Stimulated activated effector memory CD8-positive, alpha-beta T cell treated with anti-CD3 and anti-CD28 coated beads, Interleukin-12 subunit alpha, Interleukin-12 subunit beta, amount 100 ng/mL, for 72 hours (primary cell): Measurements from ENCODE around the gene IPPK.
"Not testable (repeated sequence)": the region's sequence is repeated elsewhere in the genome, so short reads cannot be mapped to it uniquely, and the experiment has no call there.

Experiments
- ATAC-seq: fragments of 150-1000 bp; cut with Tn5 transposase; 2 replicates; pipeline ENCODE4 v1.10.0; 2021
- DNase-seq, 2 donors: peaks; one replicate each; pipeline ENCODE4 v3.0.0; 2021 to 2022; ENCODE audit warnings: low spot score in 2 of 2
- H3K27ac Mint-ChIP-seq: one replicate; pipeline ENCODE4 v1.8.0; 2022; ENCODE audit warnings: mild to moderate bottlenecking, mixed read lengths
- H3K36me3 Mint-ChIP-seq: one replicate; pipeline ENCODE4 v1.8.0; 2022; ENCODE audit warnings: mild to moderate bottlenecking, mixed read lengths
- H3K4me1 Mint-ChIP-seq: one replicate; pipeline ENCODE4 v1.8.0; 2022; ENCODE audit warnings: mixed read lengths
- H3K4me3 Mint-ChIP-seq: one replicate; pipeline ENCODE4 v1.8.0; 2022; ENCODE audit warnings: mild to moderate bottlenecking, mixed read lengths
- H3K9me3 Mint-ChIP-seq: one replicate; pipeline ENCODE4 v1.8.0; 2022; ENCODE audit warnings: mixed read lengths

IPPK gene

GRCh38 chr9:92610470-92611420 is 59.2 kb downstream of the IPPK start:
- Mint-ChIP-seq H3K36me3 (peaks cover 52% of the 10 kb centered on the region), H3K9me3 (no peaks in the 10 kb centered on the region), H3K27ac (peak overlapping the region; percentile 69), H3K4me3 (no peak overlapping the region), H3K4me1 (no peaks in the 10 kb centered on the region)
- DNase-seq (no peak), ATAC-seq (no peak)

DNA sequence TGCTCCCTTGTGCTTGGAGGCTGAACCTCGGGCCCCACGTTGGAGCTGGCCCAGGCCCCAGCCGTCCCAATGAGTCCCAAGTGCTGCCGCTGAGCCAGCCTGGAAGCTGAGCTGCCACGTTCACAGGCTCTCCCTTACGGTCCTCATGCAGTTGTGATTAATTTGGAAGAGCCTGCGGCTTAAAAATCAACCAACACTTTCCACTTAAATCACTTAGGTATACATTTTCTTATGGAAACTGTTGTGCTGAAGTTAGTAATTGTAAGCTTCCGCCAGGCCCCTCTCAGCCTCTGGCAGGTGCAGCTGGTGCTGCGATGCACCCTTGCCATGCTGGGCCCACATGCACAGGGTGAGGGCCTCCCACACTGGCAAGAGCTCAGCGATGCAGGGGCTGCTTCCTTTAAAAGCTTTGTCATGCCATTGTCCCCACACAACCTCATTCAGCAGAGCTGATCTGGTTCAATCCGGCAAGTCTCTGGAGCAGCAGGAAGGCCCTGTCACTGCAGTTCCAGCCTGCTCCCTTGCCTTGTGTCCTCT is 61.0 kb downstream of the IPPK start:
- no peak overlapping the region for H3K27ac Mint-ChIP-seq
- H3K4me1 Mint-ChIP-seq: no peaks in the 10 kb centered on the region
- peaks cover 4% of the 10 kb centered on the region for H3K9me3 Mint-ChIP-seq
- no peak for ATAC-seq
- H3K36me3 Mint-ChIP-seq: peaks cover 34% of the 10 kb centered on the region
- no peak for DNase-seq
- no peak overlapping the region for H3K4me3 Mint-ChIP-seq

DNA sequence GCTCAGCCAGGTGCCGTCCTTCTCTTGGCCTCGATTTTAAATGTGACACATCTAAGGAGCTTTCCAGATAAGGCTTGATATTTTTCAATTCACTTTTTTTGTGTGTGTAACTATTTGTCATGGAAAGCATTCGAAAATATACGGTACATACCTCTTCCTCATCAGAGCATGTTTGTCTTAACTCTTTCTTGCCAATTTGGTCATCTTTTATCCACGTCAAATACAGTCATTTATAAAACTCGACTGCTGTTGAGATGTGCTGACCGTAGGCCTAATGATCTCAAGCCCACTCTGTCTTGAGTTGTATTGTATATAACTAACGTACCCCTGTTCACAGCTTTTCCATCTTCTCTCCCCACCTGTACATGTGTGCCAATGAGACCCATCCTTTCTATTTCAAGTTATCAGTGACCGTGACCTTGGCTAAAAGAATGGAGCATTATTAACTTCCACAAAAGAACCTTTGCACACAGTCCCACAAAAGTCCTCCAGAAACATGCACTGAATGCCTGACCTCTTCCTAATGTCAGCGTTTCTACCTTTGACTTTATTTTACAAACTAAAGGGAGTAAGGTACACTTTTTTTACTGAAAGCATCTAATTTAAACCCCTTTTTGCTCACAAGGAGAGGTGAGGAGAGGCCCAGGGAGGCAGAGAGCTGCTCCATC is 61.6 kb downstream of the IPPK start:
- ATAC-seq (no peak), DNase-seq (no peak)
- H3K4me3 Mint-ChIP-seq: no peak overlapping the region
- H3K27ac Mint-ChIP-seq: no peak overlapping the region
- H3K4me1 Mint-ChIP-seq: no peaks in the 10 kb centered on the region
- H3K9me3 Mint-ChIP-seq: peaks cover 10% of the 10 kb centered on the region
- H3K36me3 Mint-ChIP-seq: peaks cover 28% of the 10 kb centered on the region

GRCh38 chr9:92607773-92608172 is 62.2 kb downstream of the IPPK start:
- Mint-ChIP-seq H3K36me3 (peaks cover 23% of the 10 kb centered on the region), H3K9me3 (peaks cover 10% of the 10 kb centered on the region), H3K27ac (no peak overlapping the region), H3K4me3 (no peak overlapping the region), H3K4me1 (no peaks in the 10 kb centered on the region)
- ATAC-seq: no peak
- DNase-seq: no peak

GRCh38 chr9:92607088-92607487 is 62.8 kb downstream of the IPPK start:
- Mint-ChIP-seq H3K27ac (no peak overlapping the region), H3K4me1 (no peaks in the 10 kb centered on the region), H3K4me3 (no peak overlapping the region), H3K36me3 (peaks cover 16% of the 10 kb centered on the region), H3K9me3 (peaks cover 10% of the 10 kb centered on the region)
- DNase-seq (no peak), ATAC-seq (no peak)

- no peaks in the 10 kb centered on the region for H3K36me3 Mint-ChIP-seq
- H3K9me3 Mint-ChIP-seq: peaks cover 10% of the 10 kb centered on the region
- no peaks in the 10 kb centered on the region for H3K4me1 Mint-ChIP-seq
- DNase-seq (no peak), ATAC-seq (no peak)
- no peak overlapping the region for H3K27ac Mint-ChIP-seq
- H3K4me3 Mint-ChIP-seq: no peak overlapping the region
Measured at GRCh38 chr9:92605224-92605623, 64.7 kb downstream of the IPPK start.

GRCh38 chr9:92603990-92604389 is 65.9 kb downstream of the IPPK start:
- ATAC-seq: no peak
- Mint-ChIP-seq H3K4me3 (no peak overlapping the region), H3K36me3 (no peaks in the 10 kb centered on the region), H3K4me1 (no peaks in the 10 kb centered on the region), H3K9me3 (peaks cover 10% of the 10 kb centered on the region), H3K27ac (no peak overlapping the region)
- DNase-seq: no peak

DNA sequence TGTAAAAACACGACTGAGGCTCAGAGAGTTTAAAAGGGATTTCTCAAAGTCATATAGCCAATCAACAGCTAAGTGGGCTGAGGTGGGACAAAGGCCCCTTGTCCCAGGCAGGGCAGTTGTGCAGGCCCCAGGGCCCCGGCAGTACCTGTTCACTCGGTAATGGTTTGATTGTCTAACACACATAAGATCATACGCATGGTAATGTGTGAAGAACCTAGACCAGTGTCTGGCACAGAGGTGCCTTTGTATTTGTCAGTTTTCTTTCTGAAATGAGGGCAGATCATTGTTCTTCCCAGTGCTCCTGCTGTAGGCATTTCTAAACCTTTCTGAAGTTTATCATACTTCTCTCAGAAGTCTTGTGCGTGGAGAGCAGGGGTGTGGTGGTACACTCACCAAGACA is 66.8 kb downstream of the IPPK start:
- H3K9me3 Mint-ChIP-seq: peaks cover 10% of the 10 kb centered on the region
- no peaks in the 10 kb centered on the region for H3K4me1 Mint-ChIP-seq
- H3K36me3 Mint-ChIP-seq: no peaks in the 10 kb centered on the region
- DNase-seq: no peak
- no peak for ATAC-seq
- H3K4me3 Mint-ChIP-seq: no peak overlapping the region
- H3K27ac Mint-ChIP-seq: no peak overlapping the region

- no peak overlapping the region for H3K4me3 Mint-ChIP-seq
- H3K27ac Mint-ChIP-seq: no peak overlapping the region
- DNase-seq (no peak), ATAC-seq (no peak)
- H3K36me3 Mint-ChIP-seq: no peaks in the 10 kb centered on the region
- H3K4me1 Mint-ChIP-seq: no peaks in the 10 kb centered on the region
- H3K9me3 Mint-ChIP-seq: peaks cover 10% of the 10 kb centered on the region
Measured at GRCh38 chr9:92602413-92602812, 67.5 kb downstream of the IPPK start.

GRCh38 chr9:92601451-92601850 is 68.5 kb downstream of the IPPK start:
- peaks cover 10% of the 10 kb centered on the region for H3K9me3 Mint-ChIP-seq
- DNase-seq (no peak), ATAC-seq (no peak)
- H3K4me3 Mint-ChIP-seq: no peak overlapping the region
- no peak overlapping the region for H3K27ac Mint-ChIP-seq
- H3K4me1 Mint-ChIP-seq: no peaks in the 10 kb centered on the region
- no peaks in the 10 kb centered on the region for H3K36me3 Mint-ChIP-seq

- H3K4me3 Mint-ChIP-seq: no peak overlapping the region
- DNase-seq: no peak
- ATAC-seq: no peak
- peaks cover 10% of the 10 kb centered on the region for H3K9me3 Mint-ChIP-seq
- H3K36me3 Mint-ChIP-seq: no peaks in the 10 kb centered on the region
- H3K4me1 Mint-ChIP-seq: no peaks in the 10 kb centered on the region
- no peak overlapping the region for H3K27ac Mint-ChIP-seq
Measured at GRCh38 chr9:92600462-92601261, 69.3 kb downstream of the IPPK start.

GRCh38 chr9:92599938-92600461 is 69.9 kb downstream of the IPPK start:
- Mint-ChIP-seq H3K27ac (no peak overlapping the region), H3K36me3 (no peaks in the 10 kb centered on the region), H3K4me3 (no peak overlapping the region), H3K9me3 (peaks cover 10% of the 10 kb centered on the region), H3K4me1 (no peaks in the 10 kb centered on the region)
- DNase-seq (no peak), ATAC-seq (no peak)

DNA sequence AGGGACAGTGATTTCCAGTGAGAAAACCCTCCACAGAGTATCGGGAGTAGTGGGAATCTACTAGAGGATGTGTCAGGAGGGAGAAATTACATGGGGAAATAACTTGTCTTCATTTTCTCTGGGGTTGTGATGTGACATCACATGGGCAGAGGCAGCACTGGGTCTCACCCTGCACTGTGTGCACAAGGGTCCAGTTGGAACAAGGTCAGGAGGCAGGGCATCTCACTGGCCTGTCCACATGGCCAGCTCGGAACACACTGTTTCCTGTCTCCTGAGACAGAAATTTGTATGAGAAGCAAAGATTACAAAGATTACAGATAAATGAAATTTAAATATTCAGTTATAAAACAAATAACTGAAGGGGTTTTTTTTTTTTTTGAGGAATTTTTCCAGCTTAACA is 71.5 kb downstream of the IPPK start:
- Mint-ChIP-seq H3K27ac (no peak overlapping the region), H3K4me3 (no peak overlapping the region), H3K36me3 (no peaks in the 10 kb centered on the region), H3K9me3 (no peaks in the 10 kb centered on the region), H3K4me1 (no peaks in the 10 kb centered on the region)
- ATAC-seq (no peak), DNase-seq (no peak)

- Mint-ChIP-seq H3K36me3 (no peaks in the 10 kb centered on the region), H3K4me1 (no peaks in the 10 kb centered on the region), H3K27ac (no peak overlapping the region), H3K4me3 (no peak overlapping the region), H3K9me3 (no peaks in the 10 kb centered on the region)
- no peak for ATAC-seq
- DNase-seq: no peak
Measured at GRCh38 chr9:92595930-92596329, 74.0 kb downstream of the IPPK start.

DNA sequence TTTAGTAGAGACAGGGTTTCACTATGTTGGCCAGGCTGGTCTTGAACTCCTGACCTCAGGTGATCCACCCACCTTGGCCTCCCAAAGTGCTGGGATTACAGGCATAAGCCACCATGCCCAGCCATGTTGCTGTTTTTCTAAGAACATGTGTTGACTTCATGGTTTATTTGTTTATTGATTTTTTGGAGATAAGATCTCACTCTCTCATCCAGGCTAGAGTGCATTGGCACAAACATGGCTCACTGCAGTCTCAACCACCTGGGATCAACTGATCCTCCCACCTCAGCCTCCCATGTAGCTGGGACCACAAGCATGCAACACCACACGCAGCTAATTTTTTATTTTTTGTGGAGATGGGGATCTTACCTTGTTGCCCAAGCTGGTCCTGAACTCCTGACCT is 74.9 kb downstream of the IPPK start:
- DNase-seq, H3K9me3 Mint-ChIP-seq, H3K36me3 Mint-ChIP-seq, ATAC-seq, H3K4me3 Mint-ChIP-seq, H3K4me1 Mint-ChIP-seq, H3K27ac Mint-ChIP-seq: not testable (repeated sequence)
